HFFc6 (cell line): Measurements from ENCODE around the gene LRRC26. TPM values are rescaled to one million over a fixed set of nuclear protein-coding genes. Genes with fewer than 3 reads are reported as not detected.

ENCODE experiments used
- DNase-seq: peaks from one replicate; pipeline ENCODE4 v3.0.0-alpha.2; 2018
- H3K27ac Mint-ChIP-seq: 2 replicates; pipeline ENCODE4 v1.8.0; 2020; ENCODE audit warnings: mild to moderate bottlenecking, mixed read lengths
- H3K27me3 Mint-ChIP-seq: 2 replicates; pipeline ENCODE4 v1.8.0; 2021; ENCODE audit warnings: mild to moderate bottlenecking, moderate library complexity, mixed read lengths; ENCODE audit not compliant: insufficient read depth
- H3K36me3 Mint-ChIP-seq: 2 replicates; pipeline ENCODE4 v1.8.0; 2021; ENCODE audit warnings: low read depth, mixed read lengths
- H3K4me1 Mint-ChIP-seq: 2 replicates; pipeline ENCODE4 v1.8.0; 2020; ENCODE audit warnings: low read depth, mixed read lengths
- H3K4me3 Mint-ChIP-seq: 2 replicates; pipeline ENCODE4 v1.8.0; 2020; ENCODE audit warnings: mild to moderate bottlenecking, moderate library complexity, mixed read lengths
- H3K9me3 Mint-ChIP-seq: 2 replicates; pipeline ENCODE4 v1.8.0; 2020; ENCODE audit warnings: mild to moderate bottlenecking, mixed read lengths
- total RNA-seq, 6 experiments: library from RNA; stranded (reverse); fragmentation: NEBNext Ultra II Directional; extraction: Animal tissue kit (Norgen Biotek cat#: 25700); gene quantifications; 2 replicates in 1 of 6; 3 replicates in 5 of 6; pipeline ENCODE4 v1.2.3, GENCODE V29; 2021
- TF ChIP-seq, protein P1 (sequence below): fragments of 200-600 bp; sonication (generic); IDR thresholded peaks from 2 replicates; pipeline ENCODE4 v1.5.0; 2021; ENCODE audit warnings: antibody characterized with exemption, mild to moderate bottlenecking

LRRC26 gene
- total RNA-seq, 6 experiments from 2014 or later, result not detected

DNA sequence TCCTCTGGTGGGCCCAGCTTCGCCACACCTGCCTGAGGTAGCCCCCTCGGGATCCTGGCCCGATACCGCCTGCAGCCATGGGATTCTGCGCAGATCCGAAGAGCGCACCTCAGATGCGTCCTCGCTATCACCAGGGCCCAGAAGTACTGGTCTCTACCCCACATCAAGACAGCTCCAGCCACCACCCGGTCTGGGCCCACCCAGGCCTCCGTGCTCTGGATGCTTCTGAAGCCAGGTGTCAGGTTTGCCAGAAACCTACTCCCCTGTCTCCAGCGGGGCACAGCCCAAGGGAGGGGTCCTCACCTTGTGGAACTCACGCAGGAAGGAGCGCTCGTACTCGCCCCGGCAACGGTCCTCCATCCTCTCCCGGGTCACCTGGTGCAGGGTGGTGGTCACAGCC lies 16.1 kb upstream of the LRRC26 start:
- Mint-ChIP-seq H3K4me1 (peaks cover 31% of the 10 kb centered on the region), H3K27ac (no peak overlapping the region), H3K9me3 (no peaks in the 10 kb centered on the region), H3K4me3 (no peak overlapping the region), H3K36me3 (peaks cover 4% of the 10 kb centered on the region), H3K27me3 (peaks cover 6% of the 10 kb centered on the region; the same call in 1 of the 2 replicates)
- TF ChIP-seq, protein P1, sequence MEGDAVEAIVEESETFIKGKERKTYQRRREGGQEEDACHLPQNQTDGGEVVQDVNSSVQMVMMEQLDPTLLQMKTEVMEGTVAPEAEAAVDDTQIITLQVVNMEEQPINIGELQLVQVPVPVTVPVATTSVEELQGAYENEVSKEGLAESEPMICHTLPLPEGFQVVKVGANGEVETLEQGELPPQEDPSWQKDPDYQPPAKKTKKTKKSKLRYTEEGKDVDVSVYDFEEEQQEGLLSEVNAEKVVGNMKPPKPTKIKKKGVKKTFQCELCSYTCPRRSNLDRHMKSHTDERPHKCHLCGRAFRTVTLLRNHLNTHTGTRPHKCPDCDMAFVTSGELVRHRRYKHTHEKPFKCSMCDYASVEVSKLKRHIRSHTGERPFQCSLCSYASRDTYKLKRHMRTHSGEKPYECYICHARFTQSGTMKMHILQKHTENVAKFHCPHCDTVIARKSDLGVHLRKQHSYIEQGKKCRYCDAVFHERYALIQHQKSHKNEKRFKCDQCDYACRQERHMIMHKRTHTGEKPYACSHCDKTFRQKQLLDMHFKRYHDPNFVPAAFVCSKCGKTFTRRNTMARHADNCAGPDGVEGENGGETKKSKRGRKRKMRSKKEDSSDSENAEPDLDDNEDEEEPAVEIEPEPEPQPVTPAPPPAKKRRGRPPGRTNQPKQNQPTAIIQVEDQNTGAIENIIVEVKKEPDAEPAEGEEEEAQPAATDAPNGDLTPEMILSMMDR, result no peak
- DNase-seq, result no peak

DNA sequence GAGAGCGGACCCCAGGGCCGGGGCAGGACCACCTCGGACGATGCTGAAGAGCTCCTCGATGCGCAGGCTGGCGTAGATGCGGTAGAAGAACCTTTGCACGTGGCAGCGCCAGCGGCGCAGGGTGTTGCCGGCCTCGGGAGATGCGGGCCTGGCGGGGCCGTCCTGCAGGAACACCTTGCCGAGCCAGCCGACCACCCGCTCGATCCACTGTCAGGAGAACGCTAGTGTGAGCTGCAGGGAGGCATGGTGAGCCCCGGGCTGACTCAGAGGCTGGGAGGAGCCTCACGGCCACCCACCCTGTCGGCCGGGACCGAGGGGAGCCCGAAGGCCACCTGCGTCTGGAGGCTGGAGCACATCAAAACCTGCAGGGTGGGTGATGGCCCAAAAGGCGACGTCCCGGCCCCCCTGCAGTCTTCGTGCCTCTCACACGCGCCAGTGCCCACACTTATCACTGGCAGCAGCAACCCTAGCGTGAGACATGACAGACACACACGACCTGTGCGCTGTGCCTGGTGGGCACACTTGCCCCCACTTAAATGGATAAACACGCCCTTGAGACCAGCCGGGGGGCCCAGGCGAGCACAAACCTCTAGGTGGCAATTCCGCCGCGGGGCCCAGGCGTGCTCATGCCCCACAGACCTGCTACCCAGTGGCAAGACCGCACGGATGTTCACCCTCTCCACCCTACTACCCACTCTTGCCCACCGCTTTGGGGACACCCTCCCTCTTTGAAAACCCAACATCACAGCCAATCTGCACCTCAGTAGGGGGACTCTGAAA lies 15.2 kb upstream of the LRRC26 start:
- H3K4me1 Mint-ChIP-seq, result peaks cover 26% of the 10 kb centered on the region
- H3K36me3 Mint-ChIP-seq, result peaks cover 4% of the 10 kb centered on the region
- no peak for DNase-seq
- H3K27me3 Mint-ChIP-seq, result peaks cover 6% of the 10 kb centered on the region; the same call in 1 of the 2 replicates
- TF ChIP-seq, protein P1, result no peak
- no peak overlapping the region for H3K27ac Mint-ChIP-seq
- H3K4me3 Mint-ChIP-seq, result no peak overlapping the region
- no peaks in the 10 kb centered on the region for H3K9me3 Mint-ChIP-seq

DNA sequence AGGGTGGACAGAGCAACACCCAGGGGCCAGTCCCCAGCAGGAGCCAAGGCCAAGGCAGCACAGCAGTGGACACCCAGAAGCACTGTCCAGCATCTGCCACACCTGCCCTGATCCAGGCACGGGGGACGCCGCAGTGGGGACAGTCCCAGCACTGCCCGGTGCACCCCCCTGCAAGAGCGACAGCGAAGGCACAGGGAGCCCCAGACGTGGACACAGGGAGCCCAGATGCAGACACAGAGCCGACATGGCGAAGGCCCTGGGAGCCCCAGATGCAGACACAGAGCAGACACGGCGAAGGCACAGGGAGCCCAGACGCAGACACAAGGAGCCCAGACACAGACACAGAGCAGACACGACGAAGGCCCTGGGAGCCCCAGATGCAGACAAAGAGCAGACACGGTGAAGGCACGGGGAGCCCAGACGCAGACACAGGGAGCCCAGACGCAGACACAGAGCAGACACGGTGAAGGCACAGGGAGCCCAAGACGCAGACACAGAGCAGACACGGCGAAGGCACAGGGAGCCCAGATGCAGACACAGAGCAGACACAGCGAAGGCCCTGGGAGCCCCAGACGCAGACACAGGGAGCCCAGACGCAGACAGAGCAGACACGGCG lies 14.2 kb upstream of the LRRC26 start:
- no peak for DNase-seq
- Mint-ChIP-seq H3K9me3 (no peaks in the 10 kb centered on the region), H3K27me3 (peaks cover 6% of the 10 kb centered on the region; the same call in 1 of the 2 replicates), H3K27ac (no peak overlapping the region), H3K4me1 (peaks cover 21% of the 10 kb centered on the region), H3K36me3 (peaks cover 4% of the 10 kb centered on the region), H3K4me3 (no peak overlapping the region)
- TF ChIP-seq, protein P1, result no peak

DNA sequence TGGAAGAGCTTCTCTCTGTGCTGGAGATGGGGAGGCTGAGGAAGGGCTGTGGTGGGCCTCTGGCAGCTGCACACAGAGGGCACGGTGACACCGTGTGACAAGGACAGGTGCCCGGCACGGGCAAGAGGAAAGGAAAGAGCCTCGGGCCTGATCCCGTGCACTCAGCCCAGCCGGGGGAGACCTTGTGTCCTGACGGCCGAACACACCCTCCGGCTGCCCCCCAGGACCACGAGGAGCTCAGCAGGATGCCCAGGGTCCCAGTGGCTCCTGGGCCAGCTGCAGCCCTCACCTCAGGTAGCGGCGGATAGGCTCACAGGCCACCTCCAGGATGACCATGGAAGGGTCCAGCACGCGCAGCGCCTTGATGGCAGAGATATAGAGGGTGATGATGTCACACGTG lies 13.0 kb upstream of the LRRC26 start:
- Mint-ChIP-seq H3K4me3 (no peak overlapping the region), H3K4me1 (peaks cover 26% of the 10 kb centered on the region), H3K27ac (no peak overlapping the region), H3K36me3 (peaks cover 4% of the 10 kb centered on the region; the same call in 1 of the 2 replicates), H3K27me3 (peaks cover 4% of the 10 kb centered on the region; the same call in 1 of the 2 replicates), H3K9me3 (no peaks in the 10 kb centered on the region)
- no peak for DNase-seq
- TF ChIP-seq, protein P1, result no peak

DNA sequence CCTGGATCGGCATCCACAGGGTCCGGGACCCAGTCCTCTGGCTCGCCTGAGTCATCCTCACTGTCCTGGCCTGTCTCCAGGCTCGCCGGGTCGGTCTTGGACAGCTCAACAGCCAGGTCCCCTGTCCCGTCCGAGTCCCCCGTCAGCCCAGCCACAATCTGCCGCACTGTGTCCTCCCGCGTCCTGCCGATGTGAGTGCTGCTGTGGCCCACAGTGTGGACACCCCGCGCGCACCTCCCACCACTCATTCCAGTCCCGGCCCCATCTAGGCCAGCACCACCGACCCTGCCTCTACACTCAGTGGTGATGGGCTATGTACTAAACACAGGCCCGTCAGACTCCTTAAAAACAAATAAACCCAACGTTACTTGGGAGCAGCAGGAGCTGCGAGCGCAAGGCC lies 11.8 kb upstream of the LRRC26 start:
- Mint-ChIP-seq H3K9me3 (no peaks in the 10 kb centered on the region), H3K4me1 (peaks cover 15% of the 10 kb centered on the region), H3K27me3 (peaks cover 4% of the 10 kb centered on the region; the same call in 1 of the 2 replicates), H3K4me3 (no peak overlapping the region), H3K36me3 (peaks cover 4% of the 10 kb centered on the region; the same call in 1 of the 2 replicates), H3K27ac (no peak overlapping the region)
- TF ChIP-seq, protein P1, result no peak
- DNase-seq, result no peak
